Keratinocyte (primary cell): Measurements from ENCODE around the gene CMTM2. TPM values are rescaled to one million over a fixed set of nuclear protein-coding genes. Genes with fewer than 3 reads are reported as not detected.

ENCODE experiments used
- DNase-seq: peaks from one replicate; pipeline ENCODE4 v3.0.0-alpha.2; 2011; ENCODE audit warnings: low read depth, missing footprints, low spot score
- FAIRE-seq: peaks from 2 replicates; lab custom pipeline; 2011; peaks lifted over from hg19 to GRCh38; lab: Jason Lieb, UNC
- H2AFZ ChIP-seq: 2 replicates; pipeline ENCODE4 v1.6.0; 2012; ENCODE audit warnings: low read length, control low read depth, inconsistent platforms; ENCODE audit not compliant: control insufficient read depth
- H3K27ac ChIP-seq: 2 replicates; pipeline ENCODE4 v1.5.1; 2011; ENCODE audit warnings: low read length; ENCODE audit not compliant: control insufficient read depth, insufficient read depth
- H3K27me3 ChIP-seq: 3 replicates; pipeline ENCODE4 v1.6.0; 2011; ENCODE audit warnings: low read length; ENCODE audit not compliant: control insufficient read depth, insufficient read depth; ENCODE audit errors: extremely low read depth
- H3K36me3 ChIP-seq, 2 experiments: 2 replicates in 1 of 2; 3 replicates in 1 of 2; pipeline ENCODE4 v1.5.1; 2011; ENCODE audit warnings: low read length in 2 of 2, mild to moderate bottlenecking in 1 of 2; ENCODE audit not compliant: control insufficient read depth in 2 of 2, insufficient read depth in 2 of 2; ENCODE audit errors: extremely low read depth in 1 of 2
- H3K4me1 ChIP-seq: 3 replicates; pipeline ENCODE4 v1.5.1; 2011; ENCODE audit warnings: low read length; ENCODE audit not compliant: control insufficient read depth, insufficient read depth; ENCODE audit errors: extremely low read depth
- H3K4me2 ChIP-seq: 3 replicates; pipeline ENCODE4 v1.6.0; 2011; ENCODE audit warnings: low read depth, low read length; ENCODE audit not compliant: control insufficient read depth, insufficient read depth; ENCODE audit errors: extremely low read depth
- H3K4me3 ChIP-seq, 3 experiments: fragments of 200-600 bp in 1 of 3; sonication (generic) in 1 of 3; 2 replicates in 2 of 3; 3 replicates in 1 of 3; pipeline ENCODE4 v1.5.1; 2011 to 2016; ENCODE audit warnings: low read length in 3 of 3, mild to moderate bottlenecking in 3 of 3, control low read depth in 2 of 3, inconsistent platforms in 1 of 3, low read depth in 1 of 3, mixed read lengths in 1 of 3, mixed run types in 1 of 3, moderate library complexity in 1 of 3; ENCODE audit not compliant: control insufficient read depth in 2 of 3, insufficient read depth in 2 of 3; ENCODE audit errors: extremely low read depth in 1 of 3
- H3K79me2 ChIP-seq: 2 replicates; pipeline ENCODE4 v1.6.0; 2012; ENCODE audit warnings: low read length; ENCODE audit not compliant: control insufficient read depth, insufficient read depth
- H3K9ac ChIP-seq: 3 replicates; pipeline ENCODE4 v1.6.0; 2011; ENCODE audit warnings: low read length; ENCODE audit not compliant: control insufficient read depth, insufficient read depth; ENCODE audit errors: extremely low read depth
- H3K9me1 ChIP-seq: 3 replicates; pipeline ENCODE4 v1.6.0; 2011; ENCODE audit warnings: low read length; ENCODE audit not compliant: control insufficient read depth, insufficient read depth; ENCODE audit errors: extremely low read depth
- H3K9me3 ChIP-seq: 2 replicates; pipeline ENCODE4 v1.5.1; 2012; ENCODE audit warnings: low read depth, low read length; ENCODE audit not compliant: control insufficient read depth
- H4K20me1 ChIP-seq: 3 replicates; pipeline ENCODE4 v1.6.0; 2011; ENCODE audit warnings: low read length; ENCODE audit not compliant: control insufficient read depth, insufficient read depth; ENCODE audit errors: extremely low read depth
- CTCF ChIP-seq, 3 experiments: IDR thresholded peaks in 1 of 3; conservative IDR thresholded peaks in 1 of 3; optimal IDR thresholded peaks in 1 of 3; 2 replicates in 2 of 3; 3 replicates in 1 of 3; pipeline versions ENCODE3 to v1.5.1; 2011; ENCODE audit warnings: low read length in 3 of 3, mild to moderate bottlenecking in 3 of 3, moderate library complexity in 2 of 3, control low read depth in 1 of 3, inconsistent platforms in 1 of 3; ENCODE audit not compliant: insufficient read depth in 2 of 3; ENCODE audit errors: extremely low read depth in 1 of 3
- EZH2 ChIP-seq: IDR thresholded peaks from one replicate; pipeline ENCODE4 v1.6.1; 2012; ENCODE audit warnings: inconsistent platforms, mild to moderate bottlenecking, low read length, moderate library complexity
- dilution Hi-C: fragments of 300-500 bp; cut with MboI; formaldehyde crosslinking; loops from one replicate; pipeline ENCODE4 v1.7.0; 2020; ENCODE audit warnings: low sequenced_read_pairs; ENCODE audit not compliant: extremely low pct_ligation_motif_present
- polyA plus RNA-seq, 5 experiments: library from polyadenylated mRNA; depleted of rRNA in 3 of 5; stranded (reverse) in 3 of 5; stranded (forward) in 1 of 5; unstranded in 1 of 5; fragments of >200 nt; gene quantifications; 1 replicate in 1 of 5; 2 replicates in 3 of 5; 3 replicates in 1 of 5; pipeline versions ENCODE4 v1.2.1 to v1.2.3, GENCODE V29; 2011 to 2012; ENCODE audit warnings: missing spikeins in 2 of 5, low read depth in 1 of 5, low replicate concordance in 1 of 5

The CMTM2 gene
- polyA plus RNA-seq, 1 donor (not counting 4 experiments of a cell fraction or from before 2014, with no cell fraction given): not detected

- H4K20me1 ChIP-seq: no peaks in the 10 kb centered on the region
- H3K79me2 ChIP-seq: no peaks in the 10 kb centered on the region
- FAIRE-seq: no peak
- dilution Hi-C loops: no loop called here
- H3K36me3 ChIP-seq: peaks cover 11 to 19% of the 10 kb centered on the region in 2 experiments
- TF ChIP-seq CTCF (optimal IDR thresholded peaks at IDR 0.05 in 1 of 3, IDR thresholded peaks at IDR 0.05 in 1 of 3, conservative IDR thresholded peaks at IDR 0.05 in 1 of 3; ENCODE audit: extremely low read depth in 1 of 3, insufficient read depth in 2 of 3, low read length in 3 of 3) (no peak), EZH2 (no peak)
- no peaks in the 10 kb centered on the region for H3K27me3 ChIP-seq
- no peak overlapping the region for H3K4me2 ChIP-seq
- H3K27ac ChIP-seq: no peak overlapping the region
- no peaks in the 10 kb centered on the region for H3K9me1 ChIP-seq
- peaks cover 24% of the 10 kb centered on the region for H3K4me1 ChIP-seq
- no peak overlapping the region for H2AFZ ChIP-seq
- H3K9ac ChIP-seq: no peak overlapping the region
- H3K4me3 ChIP-seq: no peak overlapping the region
- no peak for DNase-seq
- no peaks in the 10 kb centered on the region for H3K9me3 ChIP-seq
Observed at GRCh38 chr16:66616169-66616568, 36.9 kb downstream of the CMTM2 start.

- H3K4me1 ChIP-seq: peaks cover 24% of the 10 kb centered on the region
- no peak for FAIRE-seq
- dilution Hi-C loops: no loop called here
Observed at GRCh38 chr16:66616592-66616991, 37.3 kb downstream of the CMTM2 start.

More at GRCh38 chr16:66616592-66616991, 37.3 kb downstream of the CMTM2 start:
- H3K4me3 ChIP-seq: no peak overlapping the region
- H3K9me3 ChIP-seq: no peaks in the 10 kb centered on the region
- no peak for TF ChIP-seq EZH2
- TF ChIP-seq CTCF (optimal IDR thresholded peaks at IDR 0.05 in 1 of 3, IDR thresholded peaks at IDR 0.05 in 1 of 3, conservative IDR thresholded peaks at IDR 0.05 in 1 of 3; ENCODE audit: extremely low read depth in 1 of 3, insufficient read depth in 2 of 3, low read length in 3 of 3): no peak
- no peak for DNase-seq
- no peaks in the 10 kb centered on the region for H3K9me1 ChIP-seq
- no peak overlapping the region for H2AFZ ChIP-seq
- H3K4me2 ChIP-seq: no peak overlapping the region
- peaks cover 7 to 19% of the 10 kb centered on the region in 2 experiments for H3K36me3 ChIP-seq
- H3K79me2 ChIP-seq: no peaks in the 10 kb centered on the region
- no peak overlapping the region for H3K9ac ChIP-seq
- no peaks in the 10 kb centered on the region for H4K20me1 ChIP-seq
- H3K27ac ChIP-seq: no peak overlapping the region
- H3K27me3 ChIP-seq: no peaks in the 10 kb centered on the region
